Coronary artery (tissue), 2 donors: Measurements from ENCODE around the gene EPB41L2.

Experiments
- DNase-seq: peaks from one replicate; pipeline ENCODE4 v3.0.0-alpha.2; 2017; ENCODE audit warnings: low spot score
- H3K27ac ChIP-seq, 2 donors: fragments of 200-600 bp; sonication (generic); one replicate each; pipeline ENCODE4 v1.5.1; 2016 to 2019
- H3K4me3 ChIP-seq: fragments of 200-600 bp; sonication (generic); 2 replicates; pipeline ENCODE4 v1.5.1; 2016; ENCODE audit warnings: mild to moderate bottlenecking, moderate library complexity
- CTCF ChIP-seq: fragments of 200-600 bp; sonication (generic); IDR thresholded peaks from one replicate; pipeline ENCODE4 v1.5.1; 2019; ENCODE audit warnings: antibody characterized with exemption

EPB41L2 gene

GRCh38 chr6:130893277-130893676 is 169.8 kb downstream of the EPB41L2 start:
- H3K27ac ChIP-seq = no peak overlapping the region
- DNase-seq = no peak
- H3K4me3 ChIP-seq = no peak overlapping the region
- no peak for TF ChIP-seq CTCF

- DNase-seq = no peak
- Histone ChIP-seq H3K4me3 (no peak overlapping the region), H3K27ac (no peak overlapping the region)
- TF ChIP-seq CTCF = no peak
Observed at GRCh38 chr6:130890521-130890971, 172.5 kb downstream of the EPB41L2 start.

GRCh38 chr6:130889423-130889822 is 173.6 kb downstream of the EPB41L2 start:
- no peak for TF ChIP-seq CTCF
- DNase-seq = no peak
- Histone ChIP-seq H3K27ac (no peak overlapping the region), H3K4me3 (no peak overlapping the region)

- Histone ChIP-seq H3K27ac (no peak overlapping the region), H3K4me3 (no peak overlapping the region)
- no peak for DNase-seq
- TF ChIP-seq CTCF = no peak
Observed at GRCh38 chr6:130888246-130888645, 174.8 kb downstream of the EPB41L2 start.

GRCh38 chr6:130886966-130887365 is 176.1 kb downstream of the EPB41L2 start:
- DNase-seq = no peak
- no peak for TF ChIP-seq CTCF
- H3K27ac ChIP-seq = no peak overlapping the region
- H3K4me3 ChIP-seq = no peak overlapping the region

- no peak overlapping the region for H3K4me3 ChIP-seq
- peak; percentile 72 for TF ChIP-seq CTCF
- H3K27ac ChIP-seq = no peak overlapping the region
- DNase-seq = no peak
Observed at GRCh38 chr6:130885392-130886192, 177.5 kb downstream of the EPB41L2 start.

GRCh38 chr6:130882370-130882769 is 180.7 kb downstream of the EPB41L2 start:
- no peak for TF ChIP-seq CTCF
- Histone ChIP-seq H3K4me3 (no peak overlapping the region), H3K27ac (no peak overlapping the region)
- no peak for DNase-seq
